C4-2B (cell line): Measurements from ENCODE around the gene RAB3IL1.

ENCODE experiments used
- ZFX ChIP-seq: fragments of 450-650 bp; IDR thresholded peaks from 2 replicates; pipeline ENCODE4 v1.6.1; 2017
- TF ChIP-seq, protein P1 (sequence below): fragments of 450-650 bp; conservative IDR thresholded peaks from 2 replicates; pipeline ENCODE4 v1.5.1; 2017; ENCODE audit warnings: mild to moderate bottlenecking

DNA sequence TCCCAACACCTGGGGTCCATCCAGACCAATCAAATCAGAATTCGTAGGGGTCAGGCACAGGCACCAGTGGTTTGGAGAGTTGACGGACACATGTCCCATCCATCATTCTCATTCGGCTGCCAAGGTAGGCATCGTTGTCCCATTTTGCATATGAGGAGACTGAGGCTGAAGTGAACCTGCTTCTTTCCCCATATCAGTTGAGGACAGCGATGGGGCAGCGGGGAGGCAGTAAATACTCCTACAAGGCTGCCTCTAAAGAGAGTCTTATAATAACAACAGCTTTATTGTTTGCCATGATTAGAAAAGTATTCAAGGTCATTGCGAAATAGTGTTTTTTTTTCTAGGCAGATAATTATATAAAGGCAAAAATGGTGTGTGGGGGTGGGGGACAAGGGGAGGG is 31.1 kb upstream of the RAB3IL1 start:
- TF ChIP-seq, protein P1, sequence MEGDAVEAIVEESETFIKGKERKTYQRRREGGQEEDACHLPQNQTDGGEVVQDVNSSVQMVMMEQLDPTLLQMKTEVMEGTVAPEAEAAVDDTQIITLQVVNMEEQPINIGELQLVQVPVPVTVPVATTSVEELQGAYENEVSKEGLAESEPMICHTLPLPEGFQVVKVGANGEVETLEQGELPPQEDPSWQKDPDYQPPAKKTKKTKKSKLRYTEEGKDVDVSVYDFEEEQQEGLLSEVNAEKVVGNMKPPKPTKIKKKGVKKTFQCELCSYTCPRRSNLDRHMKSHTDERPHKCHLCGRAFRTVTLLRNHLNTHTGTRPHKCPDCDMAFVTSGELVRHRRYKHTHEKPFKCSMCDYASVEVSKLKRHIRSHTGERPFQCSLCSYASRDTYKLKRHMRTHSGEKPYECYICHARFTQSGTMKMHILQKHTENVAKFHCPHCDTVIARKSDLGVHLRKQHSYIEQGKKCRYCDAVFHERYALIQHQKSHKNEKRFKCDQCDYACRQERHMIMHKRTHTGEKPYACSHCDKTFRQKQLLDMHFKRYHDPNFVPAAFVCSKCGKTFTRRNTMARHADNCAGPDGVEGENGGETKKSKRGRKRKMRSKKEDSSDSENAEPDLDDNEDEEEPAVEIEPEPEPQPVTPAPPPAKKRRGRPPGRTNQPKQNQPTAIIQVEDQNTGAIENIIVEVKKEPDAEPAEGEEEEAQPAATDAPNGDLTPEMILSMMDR, result no peak
- no peak for TF ChIP-seq ZFX
